GM23248 (cell line): ENCODE results near the gene PHLPP2.

ENCODE experiments used
- EZH2 ChIP-seq: fragments of 200-600 bp; sonication (generic); IDR thresholded peaks from 2 replicates; pipeline ENCODE4 v1.6.1; 2018; ENCODE audit warnings: antibody characterized with exemption, mild to moderate bottlenecking; ENCODE audit not compliant: insufficient read depth, poor library complexity, severe bottlenecking
- EZH2phosphoT487 ChIP-seq: fragments of 200-600 bp; sonication (generic); IDR thresholded peaks from 2 replicates; pipeline ENCODE4 v1.6.1; 2018; ENCODE audit warnings: antibody characterized with exemption, moderate library complexity, mild to moderate bottlenecking, low read depth; ENCODE audit not compliant: insufficient read depth

DNA sequence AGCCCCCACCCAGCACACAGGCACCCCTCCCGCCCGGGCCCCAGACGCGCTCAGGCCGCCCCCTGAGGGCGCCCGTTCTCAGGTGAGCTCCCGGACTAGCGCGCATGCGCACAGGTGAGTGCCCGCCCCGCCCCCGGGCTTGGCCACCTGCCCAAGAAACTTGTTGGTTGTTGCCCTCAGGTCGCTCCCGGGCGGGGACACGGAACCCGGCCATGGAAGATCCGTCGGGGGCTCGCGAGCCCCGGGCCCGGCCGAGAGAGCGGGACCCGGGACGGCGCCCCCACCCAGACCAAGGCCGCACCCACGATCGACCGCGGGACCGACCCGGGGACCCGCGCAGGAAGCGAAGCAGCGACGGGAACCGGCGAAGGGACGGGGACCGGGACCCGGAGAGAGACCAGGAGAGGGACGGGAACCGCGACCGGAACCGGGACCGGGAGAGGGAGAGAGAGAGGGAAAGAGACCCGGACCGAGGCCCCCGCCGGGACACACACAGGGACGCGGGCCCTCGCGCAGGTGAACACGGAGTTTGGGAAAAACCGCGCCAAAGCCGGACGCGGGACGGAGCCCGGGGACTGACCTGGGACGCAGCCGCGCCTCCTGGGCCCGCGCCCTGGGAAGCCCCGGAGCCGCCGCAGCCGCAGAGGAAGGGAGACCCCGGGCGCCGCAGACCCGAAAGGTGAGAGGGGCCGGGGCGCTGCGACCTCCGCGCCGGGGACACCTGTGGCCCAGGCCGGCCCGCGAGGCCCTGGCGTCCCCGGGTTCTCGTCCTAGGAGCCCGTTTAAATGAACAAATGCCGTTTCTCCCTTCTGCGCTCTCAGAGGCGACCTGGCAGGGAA, 98.3 kb downstream of the PHLPP2 start, which contains the start of gene MARVELD3:
- TF ChIP-seq EZH2phosphoT487 (no peak), EZH2 (peak; percentile 88)
